ENCODE data around the gene GAA. TPM values are rescaled to one million over a fixed set of nuclear protein-coding genes. Genes with fewer than 3 reads are reported as not detected.

Gene GAA
- total and polyA plus RNA-seq, 10 of the 15 experiments (the other 5 are each of a cell fraction or from before 2014, with no cell fraction given) = 0.18 to 10.5 (median 4.1) TPM

GRCh38 chr17:80095038-80095843 is 6.1 kb upstream of the GAA start:
- WGBS (ENCODE audit: insufficient coverage, insufficient replicate concordance, low lambda C conversion rate, missing lambda C conversion rate) = 68% methylated on average over 36 of the region's 37 CpGs
- CTCF ChIA-PET = no interaction called here
- H3K79me2 ChIP-seq (ENCODE audit: control insufficient read depth, insufficient read depth, low read length) = no peaks in the 10 kb centered on the region
- H3K4me3 ChIP-seq = no peak overlapping the region
- no peak overlapping the region for H3K9ac ChIP-seq (ENCODE audit: control insufficient read depth, insufficient read depth, low read length)
- no peaks in the 10 kb centered on the region for H3K27me3 ChIP-seq (replicated peaks in 1 of 2; ENCODE audit: control insufficient read depth in 2 of 2, insufficient read depth in 2 of 2, low read length in 1 of 2)
- H3K4me1 ChIP-seq (ENCODE audit: control insufficient read depth, insufficient read depth, low read length) = peaks cover 6% of the 10 kb centered on the region
- ATAC-seq (no peak), DNase-seq (ENCODE audit: low read depth, low spot score) (no peak), FAIRE-seq (no peak)
- SMC1A ChIA-PET (ENCODE audit: uncharacterized antibody, unreplicated experiment) = no interaction called here
- no peak overlapping the region for H2AFZ ChIP-seq (ENCODE audit: control insufficient read depth, low read depth, low read length)
- POLR2A ChIA-PET = no interaction called here
- no peak overlapping the region for H3K4me2 ChIP-seq (ENCODE audit: control insufficient read depth, insufficient read depth)
- no TSS peak for BruUV-seq (replicated peaks)
- H3K27ac ChIP-seq (ENCODE audit: control insufficient read depth, insufficient read depth) = no peak overlapping the region
- intact Hi-C loops (cut with micrococcal nuclease; ENCODE audit: unreplicated experiment) (no loop called here), in situ Hi-C loops (cut with MboI) (no loop called here)
- H4K20me1 ChIP-seq (ENCODE audit: control insufficient read depth, insufficient read depth) = no peaks in the 10 kb centered on the region
- H3K36me3 ChIP-seq (ENCODE audit: control insufficient read depth in 2 of 2, insufficient read depth in 2 of 2, low read length in 1 of 2) = no peaks in the 10 kb centered on the region
- RAD21 ChIA-PET (ENCODE audit: unreplicated experiment) = no interaction called here
- H3K9me3 ChIP-seq (replicated peaks; ENCODE audit: control insufficient read depth, insufficient read depth, low read length) = no peaks in the 10 kb centered on the region
- TF ChIP-seq RB1 (IDR thresholded peaks at IDR 0.05; ENCODE audit: borderline replicate concordance) = no peak
- TF ChIP-seq EGR1 (IDR thresholded peaks at IDR 0.05; ENCODE audit: borderline replicate concordance in 1 of 2, low read depth in 2 of 2, low read length in 2 of 2) = no peak
- no peak for TF ChIP-seq BHLHE40 (IDR thresholded peaks at IDR 0.05; ENCODE audit: borderline replicate concordance in 1 of 2, low read depth in 2 of 2, low read length in 1 of 2)
- TF ChIP-seq, protein P1, sequence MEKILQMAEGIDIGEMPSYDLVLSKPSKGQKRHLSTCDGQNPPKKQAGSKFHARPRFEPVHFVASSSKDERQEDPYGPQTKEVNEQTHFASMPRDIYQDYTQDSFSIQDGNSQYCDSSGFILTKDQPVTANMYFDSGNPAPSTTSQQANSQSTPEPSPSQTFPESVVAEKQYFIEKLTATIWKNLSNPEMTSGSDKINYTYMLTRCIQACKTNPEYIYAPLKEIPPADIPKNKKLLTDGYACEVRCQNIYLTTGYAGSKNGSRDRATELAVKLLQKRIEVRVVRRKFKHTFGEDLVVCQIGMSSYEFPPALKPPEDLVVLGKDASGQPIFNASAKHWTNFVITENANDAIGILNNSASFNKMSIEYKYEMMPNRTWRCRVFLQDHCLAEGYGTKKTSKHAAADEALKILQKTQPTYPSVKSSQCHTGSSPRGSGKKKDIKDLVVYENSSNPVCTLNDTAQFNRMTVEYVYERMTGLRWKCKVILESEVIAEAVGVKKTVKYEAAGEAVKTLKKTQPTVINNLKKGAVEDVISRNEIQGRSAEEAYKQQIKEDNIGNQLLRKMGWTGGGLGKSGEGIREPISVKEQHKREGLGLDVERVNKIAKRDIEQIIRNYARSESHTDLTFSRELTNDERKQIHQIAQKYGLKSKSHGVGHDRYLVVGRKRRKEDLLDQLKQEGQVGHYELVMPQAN (conservative IDR thresholded peaks at IDR 0.05) = no peak
- TF ChIP-seq ELK1 (IDR thresholded peaks at IDR 0.05; ENCODE audit: low read depth, low read length) = no peak
- no peak for TF ChIP-seq SP1 (IDR thresholded peaks at IDR 0.05; ENCODE audit: low read depth, low read length)
- no peak for TF ChIP-seq CREM (IDR thresholded peaks at IDR 0.05; ENCODE audit: low read depth)
- TF ChIP-seq, protein P2, sequence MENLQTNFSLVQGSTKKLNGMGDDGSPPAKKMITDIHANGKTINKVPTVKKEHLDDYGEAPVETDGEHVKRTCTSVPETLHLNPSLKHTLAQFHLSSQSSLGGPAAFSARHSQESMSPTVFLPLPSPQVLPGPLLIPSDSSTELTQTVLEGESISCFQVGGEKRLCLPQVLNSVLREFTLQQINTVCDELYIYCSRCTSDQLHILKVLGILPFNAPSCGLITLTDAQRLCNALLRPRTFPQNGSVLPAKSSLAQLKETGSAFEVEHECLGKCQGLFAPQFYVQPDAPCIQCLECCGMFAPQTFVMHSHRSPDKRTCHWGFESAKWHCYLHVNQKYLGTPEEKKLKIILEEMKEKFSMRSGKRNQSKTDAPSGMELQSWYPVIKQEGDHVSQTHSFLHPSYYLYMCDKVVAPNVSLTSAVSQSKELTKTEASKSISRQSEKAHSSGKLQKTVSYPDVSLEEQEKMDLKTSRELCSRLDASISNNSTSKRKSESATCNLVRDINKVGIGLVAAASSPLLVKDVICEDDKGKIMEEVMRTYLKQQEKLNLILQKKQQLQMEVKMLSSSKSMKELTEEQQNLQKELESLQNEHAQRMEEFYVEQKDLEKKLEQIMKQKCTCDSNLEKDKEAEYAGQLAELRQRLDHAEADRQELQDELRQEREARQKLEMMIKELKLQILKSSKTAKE (IDR thresholded peaks at IDR 0.05; ENCODE audit: low read depth, poor library complexity, severe bottlenecking) = no peak
- no peak for TF ChIP-seq DPF2 (IDR thresholded peaks at IDR 0.05)
- TF ChIP-seq SIN3A (IDR thresholded peaks at IDR 0.05; ENCODE audit: low read depth, low read length) = no peak
- no peak for TF ChIP-seq MYC (IDR thresholded peaks at IDR 0.05; ENCODE audit: insufficient read depth, insufficient read length, insufficient replicate concordance, low read length, severe bottlenecking)
- TF ChIP-seq STAT1 (conservative IDR thresholded peaks at IDR 0.05) = no peak
- TF ChIP-seq PML (IDR thresholded peaks at IDR 0.05; ENCODE audit: low read length) = no peak
- TF ChIP-seq MTA2 (IDR thresholded peaks at IDR 0.05; ENCODE audit: low read depth) = no peak
- TF ChIP-seq CBX5 (IDR thresholded peaks at IDR 0.05; ENCODE audit: low read depth) = no peak
- no peak for TF ChIP-seq RAD51 (IDR thresholded peaks at IDR 0.05)
- TF ChIP-seq, protein P3, sequence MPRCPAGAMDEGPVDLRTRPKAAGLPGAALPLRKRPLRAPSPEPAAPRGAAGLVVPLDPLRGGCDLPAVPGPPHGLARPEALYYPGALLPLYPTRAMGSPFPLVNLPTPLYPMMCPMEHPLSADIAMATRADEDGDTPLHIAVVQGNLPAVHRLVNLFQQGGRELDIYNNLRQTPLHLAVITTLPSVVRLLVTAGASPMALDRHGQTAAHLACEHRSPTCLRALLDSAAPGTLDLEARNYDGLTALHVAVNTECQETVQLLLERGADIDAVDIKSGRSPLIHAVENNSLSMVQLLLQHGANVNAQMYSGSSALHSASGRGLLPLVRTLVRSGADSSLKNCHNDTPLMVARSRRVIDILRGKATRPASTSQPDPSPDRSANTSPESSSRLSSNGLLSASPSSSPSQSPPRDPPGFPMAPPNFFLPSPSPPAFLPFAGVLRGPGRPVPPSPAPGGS (IDR thresholded peaks at IDR 0.05; ENCODE audit: borderline replicate concordance, insufficient read depth, low read depth, low read length, poor library complexity, severe bottlenecking) = no peak
- TF ChIP-seq KAT2A (conservative IDR thresholded peaks at IDR 0.05; ENCODE audit: control insufficient read depth, low read depth, low read length) = no peak

Measured in GM12878 (cell line).